SK-N-SH (cell line): ENCODE results near the gene IFT122. TPM values are rescaled to one million over a fixed set of nuclear protein-coding genes. Genes with fewer than 3 reads are reported as not detected.

ENCODE experiments used
- CTCF ChIA-PET: fragments of 300-600, 350-600 bp; formaldehyde crosslinking; extraction: SDS; loops from one replicate; lab custom pipeline; 2021; lab: Yijun Ruan, JAX
- POLR2A ChIA-PET: fragments of 350-600 bp; sonication (Branson Sonifier 250); formaldehyde crosslinking; extraction: SDS; loops from one replicate; lab custom pipeline; 2020; ENCODE audit warnings: antibody characterized with exemption, inconsistent platforms; lab: Yijun Ruan, JAX
- DNase-seq: peaks from one replicate; pipeline ENCODE4 v3.0.0; 2012
- H2AFZ ChIP-seq: fragments of 200-600 bp; sonication (generic); 2 replicates; pipeline ENCODE4 v1.8.1; 2016; ENCODE audit warnings: antibody characterized with exemption, mild to moderate bottlenecking, low read depth
- H3F3A ChIP-seq: fragments of 200-600 bp; sonication (generic); replicated peaks from 2 replicates; pipeline ENCODE3; 2016; ENCODE audit warnings: antibody characterized with exemption, mild to moderate bottlenecking; ENCODE audit not compliant: insufficient read depth
- H3K27ac ChIP-seq, 2 experiments: fragments of 200-500 bp in 1 of 2; fragments of 200-600 bp in 1 of 2; sonication (Bioruptor generic) in 1 of 2; sonication (generic), shearing (Covaris generic) in 1 of 2; 2 replicates each; pipeline versions ENCODE4 v1.5.1 to v1.6.1; 2014 to 2016; ENCODE audit warnings: low read depth in 2 of 2, inconsistent platforms in 1 of 2, low read length in 1 of 2, mild to moderate bottlenecking in 1 of 2, mixed read lengths in 1 of 2
- H3K27me3 ChIP-seq: fragments of 200-600 bp; sonication (generic), shearing (Covaris generic); 2 replicates; pipeline ENCODE4 v1.6.1; 2016; ENCODE audit warnings: mixed run types; ENCODE audit not compliant: insufficient read depth
- H3K36me3 ChIP-seq, 2 experiments: fragments of 200-500 bp in 1 of 2; fragments of 200-600 bp in 1 of 2; sonication (Bioruptor generic) in 1 of 2; sonication (generic) in 1 of 2; replicated peaks in 1 of 2; 2 replicates each; pipeline versions ENCODE3 to v1.5.1; 2014 to 2016; ENCODE audit warnings: low read length in 1 of 2, mild to moderate bottlenecking in 1 of 2; ENCODE audit not compliant: insufficient read depth in 2 of 2, control insufficient read depth in 1 of 2
- H3K4me1 ChIP-seq, 2 experiments: fragments of 200-500 bp in 1 of 2; fragments of 200-600 bp in 1 of 2; sonication (Bioruptor generic) in 1 of 2; sonication (generic), shearing (Covaris generic) in 1 of 2; 2 replicates each; pipeline versions ENCODE4 v1.5.1 to v1.6.1; 2014 to 2016; ENCODE audit warnings: low read depth in 1 of 2, low read length in 1 of 2, mixed run types in 1 of 2; ENCODE audit not compliant: insufficient read depth in 2 of 2, control insufficient read depth in 1 of 2
- H3K4me2 ChIP-seq: fragments of 200-600 bp; sonication (generic), shearing (Covaris generic); 2 replicates; pipeline ENCODE4 v1.6.1; 2017; ENCODE audit warnings: mixed run types
- H3K4me3 ChIP-seq, 2 experiments: fragments of 200-500 bp in 1 of 2; fragments of 200-600 bp in 1 of 2; sonication (Bioruptor generic) in 1 of 2; sonication (generic), shearing (Covaris generic) in 1 of 2; 2 replicates each; pipeline versions ENCODE4 v1.5.1 to v1.8.1; 2014 to 2016; ENCODE audit warnings: low read depth in 2 of 2, inconsistent platforms in 1 of 2, low read length in 1 of 2, mild to moderate bottlenecking in 1 of 2, mixed read lengths in 1 of 2, moderate library complexity in 1 of 2
- H3K79me2 ChIP-seq: fragments of 200-600 bp; sonication (generic); 2 replicates; pipeline ENCODE4 v1.8.1; 2017; ENCODE audit warnings: mild to moderate bottlenecking; ENCODE audit not compliant: insufficient read depth
- H3K9ac ChIP-seq: fragments of 200-600 bp; sonication (generic); 2 replicates; pipeline ENCODE4 v1.6.1; 2017; ENCODE audit warnings: mixed run types
- H3K9me2 ChIP-seq: fragments of 200-600 bp; sonication (generic); 2 replicates; pipeline ENCODE4 v1.6.1; 2017; ENCODE audit warnings: mixed run types
- H3K9me3 ChIP-seq: fragments of 200-600 bp; sonication (generic); 2 replicates; pipeline ENCODE4 v1.6.1; 2017; ENCODE audit warnings: mixed run types, mild to moderate bottlenecking, moderate library complexity
- H4K20me1 ChIP-seq: fragments of 200-600 bp; sonication (generic); 2 replicates; pipeline ENCODE4 v1.6.1; 2017; ENCODE audit warnings: mild to moderate bottlenecking, mixed run types; ENCODE audit not compliant: insufficient read depth
- CHD2 ChIP-seq: fragments of 150-350 bp; IDR thresholded peaks from 2 replicates; pipeline ENCODE4 v1.6.1; 2018; ENCODE audit warnings: low read length; ENCODE audit not compliant: partially characterized antibody
- CTCF ChIP-seq: fragments of 200-600 bp; sonication (generic); IDR thresholded peaks from 2 replicates; pipeline ENCODE4 v1.6.1; 2017; ENCODE audit warnings: antibody characterized with exemption, mild to moderate bottlenecking, moderate library complexity
- EZH2phosphoT487 ChIP-seq: fragments of 200-600 bp; sonication (generic); IDR thresholded peaks from 2 replicates; pipeline ENCODE4 v1.6.1; 2017; ENCODE audit warnings: low read depth, mixed run types, mild to moderate bottlenecking, antibody characterized with exemption, moderate library complexity, borderline replicate concordance
- FOSL2 ChIP-seq: IDR thresholded peaks from 2 replicates; pipeline ENCODE4 v1.4.0; 2012; ENCODE audit warnings: low read depth, mild to moderate bottlenecking, moderate library complexity, borderline replicate concordance
- FOXJ3 ChIP-seq: sonication (generic); formaldehyde crosslinking; IDR thresholded peaks from 2 replicates; pipeline ENCODE4 v1.5.1; 2020; ENCODE audit warnings: mild to moderate bottlenecking, missing genetic modification reagents
- FOXM1 ChIP-seq: IDR thresholded peaks from 2 replicates; pipeline ENCODE4 v1.4.0; 2012; ENCODE audit warnings: low read depth, mild to moderate bottlenecking
- GABPA ChIP-seq: IDR thresholded peaks from 2 replicates; pipeline ENCODE4 v1.4.0; 2012; ENCODE audit warnings: low read depth, mild to moderate bottlenecking
- GATA2 ChIP-seq: sonication (generic); formaldehyde crosslinking; IDR thresholded peaks from 2 replicates; pipeline ENCODE4 v1.5.0; 2020; ENCODE audit warnings: mild to moderate bottlenecking, missing genetic modification reagents
- IRF3 ChIP-seq: fragments of 150-350 bp; IDR thresholded peaks from 2 replicates; pipeline ENCODE4 v1.6.1; 2016; ENCODE audit warnings: mild to moderate bottlenecking, low read depth, low read length
- JUND ChIP-seq: IDR thresholded peaks from 2 replicates; pipeline ENCODE4 v1.4.0; 2012
- MAX ChIP-seq: IDR thresholded peaks from 2 replicates; pipeline ENCODE4 v1.4.0; 2012; ENCODE audit warnings: low read depth
- MEF2A ChIP-seq: IDR thresholded peaks from 2 replicates; pipeline ENCODE4 v1.4.0; 2012; ENCODE audit warnings: low read depth, borderline replicate concordance
- NFIC ChIP-seq: IDR thresholded peaks from 2 replicates; pipeline ENCODE4 v1.4.0; 2012; ENCODE audit warnings: borderline replicate concordance
- POLR2AphosphoS5 ChIP-seq: IDR thresholded peaks from 2 replicates; pipeline ENCODE4 v1.6.1; 2012; ENCODE audit warnings: low read depth, low read length
- RAD21 ChIP-seq: IDR thresholded peaks from 2 replicates; pipeline ENCODE4 v1.6.1; 2012; ENCODE audit warnings: mild to moderate bottlenecking, low read length
- RCOR1 ChIP-seq: fragments of 150-350 bp; IDR thresholded peaks from 2 replicates; pipeline ENCODE4 v1.6.1; 2017; ENCODE audit warnings: antibody characterized with exemption, low read length
- REST ChIP-seq: IDR thresholded peaks from 2 replicates; pipeline ENCODE4 v1.6.1; 2012; ENCODE audit warnings: mild to moderate bottlenecking, low read depth, low read length, moderate library complexity
- RFX5 ChIP-seq: IDR thresholded peaks from 2 replicates; pipeline ENCODE4 v1.6.1; 2012; ENCODE audit warnings: mild to moderate bottlenecking, improper control_type of control experiment, low read length
- RXRA ChIP-seq: IDR thresholded peaks from 2 replicates; pipeline ENCODE4 v1.4.0; 2012; ENCODE audit warnings: low read depth, mild to moderate bottlenecking, borderline replicate concordance
- SMC3 ChIP-seq: IDR thresholded peaks from 2 replicates; pipeline ENCODE4 v1.6.1; 2012; ENCODE audit warnings: low read depth, low read length, improper control_type of control experiment
- TAF1 ChIP-seq: IDR thresholded peaks from 2 replicates; pipeline ENCODE4 v1.6.1; 2012; ENCODE audit warnings: low read depth, mild to moderate bottlenecking, low read length, moderate library complexity, borderline replicate concordance
- TCF12 ChIP-seq: IDR thresholded peaks from 2 replicates; pipeline ENCODE4 v1.4.0; 2012
- USF1 ChIP-seq: IDR thresholded peaks from 2 replicates; pipeline ENCODE4 v1.4.0; 2012; ENCODE audit warnings: low read depth, borderline replicate concordance
- USF2 ChIP-seq: fragments of 150-350 bp; IDR thresholded peaks from 2 replicates; pipeline ENCODE4 v1.6.1; 2017; ENCODE audit warnings: antibody characterized with exemption, low read length, low read depth, borderline replicate concordance
- YY1 ChIP-seq: IDR thresholded peaks from 2 replicates; pipeline ENCODE4 v1.4.0; 2012; ENCODE audit warnings: low read depth, mild to moderate bottlenecking
- whole genome bisulfite sequencing: methylation state at CpG from one replicate; pipeline ENCODE4 v1.1.6; 2017; ENCODE audit warnings: low lambda C conversion rate; 5-methylcytosine and 5-hydroxymethylcytosine counted together
- polyA plus RNA-seq, 3 experiments: library from polyadenylated mRNA; depleted of rRNA; stranded (reverse); fragments of >200 nt; gene quantifications; 2 replicates each; pipeline ENCODE4 v1.2.3, GENCODE V29; 2012

IFT122 gene
- polyA plus RNA-seq, 1 of the 3 experiments (the other 2 are of a cell fraction): 20.1 TPM

GRCh38 chr3:129560911-129561594, 121.0 kb downstream of the IFT122 start:
- Histone ChIP-seq H3K27ac (peak overlapping the region; percentile 69 to 85), H3K4me2 (peak overlapping the region; percentile 78), H3K27me3 (no peaks in the 10 kb centered on the region), H3K36me3 (no peaks in the 10 kb centered on the region), H4K20me1 (no peaks in the 10 kb centered on the region), H3K9ac (peak overlapping the region; percentile 60), H3K9me2 (no peaks in the 10 kb centered on the region), H3K4me1 (peaks cover 36 to 67% of the 10 kb centered on the region in 2 experiments), H3K79me2 (no peaks in the 10 kb centered on the region), H2AFZ (peak overlapping the region; percentile 79), H3K4me3 (peak overlapping the region in 1 of 2 experiments; percentile 7; a peak in 1 of 4 replicates), H3K9me3 (no peaks in the 10 kb centered on the region), H3F3A (peaks cover 8% of the 10 kb centered on the region)
- ChIA-PET CTCF (interaction anchor here (1.0 to 5.4 kb wide), 3 partner anchors 35 to 71 kb away, joined by 3 to 18 read pairs (median 4); no protein-coding TSS in a partner anchor), POLR2A (interaction anchor here (0.6 kb wide), 2 partner anchors 26 to 35 kb away, joined by 3 read pairs; no protein-coding TSS in a partner anchor)
- DNase-seq: peak; percentile 91
- 53% methylated on average over 8 of the region's 18 CpGs for WGBS
- TF ChIP-seq FOXJ3 (no peak), FOXM1 (peak; percentile 42; the same call in 1 of the 2 replicates), SMC3 (no peak), JUND (no peak), TAF1 (0 out of 2 replicates have a peak, but pooled peaks have one; percentile 15), CHD2 (peak; percentile 48), NFIC (peak; percentile 81), USF1 (no peak), RFX5 (no peak), RCOR1 (0 out of 2 replicates have a peak, but pooled peaks have one; percentile 19), GATA2 (CRISPR knock-in tag) (0 out of 2 replicates have a peak, but pooled peaks have one; percentile 12), MEF2A (no peak), EZH2phosphoT487 (no peak), RAD21 (no peak), MAX (peak; percentile 59), YY1 (peak; percentile 51; the same call in 1 of the 2 replicates), RXRA (peak; percentile 64; the same call in 1 of the 2 replicates), USF2 (no peak), FOSL2 (no peak), CTCF (no peak), REST (no peak), GABPA (no peak), TCF12 (peak; percentile 83), POLR2AphosphoS5 (no peak), IRF3 (no peak)
